Measurements from ENCODE around the gene CHMP2A. TPM values are rescaled to one million over a fixed set of nuclear protein-coding genes. Genes with fewer than 3 reads are reported as not detected.

The CHMP2A gene
- total and polyA plus RNA-seq, 10 donors = 79.9 to 124 (median 108) TPM

DNA sequence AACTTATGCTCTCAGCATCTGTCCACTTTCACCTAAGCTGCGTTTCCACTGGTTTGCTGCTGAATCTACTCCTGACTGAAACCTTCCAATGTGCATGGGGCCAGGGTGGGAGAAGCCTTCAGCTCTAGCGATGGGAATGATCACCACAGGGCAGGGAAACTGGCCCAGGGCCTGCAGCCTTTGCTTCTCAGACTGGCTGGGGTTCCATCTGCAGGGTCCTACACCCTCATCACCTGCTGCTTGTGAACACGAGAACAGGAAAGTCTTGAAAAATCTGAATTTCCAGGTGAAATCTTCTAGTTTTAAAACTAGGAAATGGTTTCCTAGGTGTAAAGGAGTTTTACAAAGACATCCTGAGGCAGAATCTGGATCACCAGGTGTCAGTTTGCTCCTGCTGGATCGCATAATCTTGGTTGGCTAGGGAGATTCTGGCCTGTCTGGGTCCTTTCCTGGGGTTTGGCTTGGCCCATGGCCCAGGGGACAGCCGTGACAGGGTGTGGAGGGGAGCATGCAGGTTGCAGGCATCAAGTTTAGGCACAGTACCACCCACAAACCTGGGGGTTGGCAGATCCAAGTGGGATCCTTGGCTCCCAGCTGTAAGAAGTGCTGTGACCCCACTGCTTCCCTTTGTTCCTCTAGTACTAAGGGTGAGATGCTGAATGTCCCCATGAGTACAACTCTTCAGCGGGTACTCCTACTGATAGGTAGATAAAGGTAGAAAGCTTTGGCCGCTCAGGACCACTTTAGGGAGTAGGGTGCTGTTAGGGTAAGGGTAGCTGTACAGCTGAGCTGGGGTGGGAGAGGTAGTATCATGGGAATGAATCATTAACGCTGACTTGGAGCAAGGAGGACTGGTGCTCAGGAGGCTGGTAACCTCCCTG is 5.3 kb upstream of the CHMP2A start:
- peaks cover 0 to 19% (median 15%) of the 10 kb centered on the region in 6 donors for H3K36me3 ChIP-seq
- peaks cover 49 to 79% (median 63%) of the 10 kb centered on the region in 6 donors for H3K4me1 ChIP-seq
- peak; percentile 78 for DNase-seq
- no peaks in the 10 kb centered on the region for H3K9me3 ChIP-seq
- H3K4me3 ChIP-seq = peak overlapping the region in 7 of 8 donors; percentile 48 to 90 (median 62)
- peaks cover 0 to 27% (median 0%) of the 10 kb centered on the region in 7 donors for H3K27me3 ChIP-seq (replicated peaks in 1 of 7)
- TF ChIP-seq POLR2A (IDR thresholded peaks at IDR 0.05) = no peak
- TF ChIP-seq, protein P1, sequence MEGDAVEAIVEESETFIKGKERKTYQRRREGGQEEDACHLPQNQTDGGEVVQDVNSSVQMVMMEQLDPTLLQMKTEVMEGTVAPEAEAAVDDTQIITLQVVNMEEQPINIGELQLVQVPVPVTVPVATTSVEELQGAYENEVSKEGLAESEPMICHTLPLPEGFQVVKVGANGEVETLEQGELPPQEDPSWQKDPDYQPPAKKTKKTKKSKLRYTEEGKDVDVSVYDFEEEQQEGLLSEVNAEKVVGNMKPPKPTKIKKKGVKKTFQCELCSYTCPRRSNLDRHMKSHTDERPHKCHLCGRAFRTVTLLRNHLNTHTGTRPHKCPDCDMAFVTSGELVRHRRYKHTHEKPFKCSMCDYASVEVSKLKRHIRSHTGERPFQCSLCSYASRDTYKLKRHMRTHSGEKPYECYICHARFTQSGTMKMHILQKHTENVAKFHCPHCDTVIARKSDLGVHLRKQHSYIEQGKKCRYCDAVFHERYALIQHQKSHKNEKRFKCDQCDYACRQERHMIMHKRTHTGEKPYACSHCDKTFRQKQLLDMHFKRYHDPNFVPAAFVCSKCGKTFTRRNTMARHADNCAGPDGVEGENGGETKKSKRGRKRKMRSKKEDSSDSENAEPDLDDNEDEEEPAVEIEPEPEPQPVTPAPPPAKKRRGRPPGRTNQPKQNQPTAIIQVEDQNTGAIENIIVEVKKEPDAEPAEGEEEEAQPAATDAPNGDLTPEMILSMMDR (IDR thresholded peaks at IDR 0.05 in 8 of 11, conservative IDR thresholded peaks at IDR 0.05 in 3 of 11) = no peak
- TF ChIP-seq POLR2AphosphoS5 (IDR thresholded peaks at IDR 0.05) = no peak
- H3K27ac ChIP-seq = peak overlapping the region; percentile 95 to 100 (median 99)
- intact Hi-C loops (cut with DNase I; ENCODE audit: low total_unique reads) = no loop called here
- 80 to 88% (median 87%) methylated on average over 8 of the region's 8 CpGs for WGBS, 5 donors

- Histone ChIP-seq H3K27ac (peak overlapping the region; percentile 95 to 100 (median 99)), H3K9me3 (no peaks in the 10 kb centered on the region), H3K36me3 (peaks cover 0 to 19% (median 15%) of the 10 kb centered on the region in 6 donors), H3K4me3 (peak overlapping the region; percentile 48 to 90 (median 62)), H3K27me3 (replicated peaks in 1 of 7) (peaks cover 0 to 27% (median 0%) of the 10 kb centered on the region in 7 donors), H3K4me1 (peaks cover 51 to 84% (median 66%) of the 10 kb centered on the region in 6 donors)
- peak; percentile 95 for DNase-seq
- intact Hi-C loops (cut with DNase I; ENCODE audit: low total_unique reads) = no loop called here
- WGBS, 5 donors = 1 to 2% (median 2%) methylated on average over 21 to 33 of the region's 33 CpGs
- TF ChIP-seq POLR2A (IDR thresholded peaks at IDR 0.05) (no peak), POLR2AphosphoS5 (IDR thresholded peaks at IDR 0.05) (peak; percentile 71 to 76 (median 76))
- TF ChIP-seq, protein P1 (IDR thresholded peaks at IDR 0.05 in 8 of 11, conservative IDR thresholded peaks at IDR 0.05 in 3 of 11) = no peak
Observed at GRCh38 chr19:58559275-58560006, 4.5 kb upstream of the CHMP2A start.

GRCh38 chr19:58558623-58559274 is 3.8 kb upstream of the CHMP2A start:
- Histone ChIP-seq H3K9me3 (no peaks in the 10 kb centered on the region), H3K4me3 (peak overlapping the region; percentile 48 to 90 (median 62)), H3K27me3 (replicated peaks in 1 of 7) (peaks cover 0 to 24% (median 0%) of the 10 kb centered on the region in 7 donors), H3K36me3 (peaks cover 0 to 22% (median 16%) of the 10 kb centered on the region in 6 donors), H3K27ac (peak overlapping the region; percentile 95 to 100 (median 99)), H3K4me1 (peaks cover 56 to 84% (median 73%) of the 10 kb centered on the region in 6 donors)
- intact Hi-C loops (cut with DNase I; ENCODE audit: low total_unique reads) = no loop called here
- 0% methylated on average over 42 to 76 of the region's 76 CpGs for WGBS, 5 donors
- TF ChIP-seq, protein P1 (IDR thresholded peaks at IDR 0.05 in 8 of 11, conservative IDR thresholded peaks at IDR 0.05 in 3 of 11) = peak in 3 of 11 experiments; percentile 9 to 30 (median 19)
- TF ChIP-seq POLR2A (IDR thresholded peaks at IDR 0.05) = peak in 2 of 3 donors; percentile 42 to 59
- peak; percentile 94 to 95 (median 95) for TF ChIP-seq POLR2AphosphoS5 (IDR thresholded peaks at IDR 0.05)
- peak; percentile 99 for DNase-seq
